SK-N-SH (cell line): ENCODE results near the gene MRPS17. TPM values are rescaled to one million over a fixed set of nuclear protein-coding genes. Genes with fewer than 3 reads are reported as not detected.

Source experiments
- CTCF ChIA-PET: fragments of 300-600, 350-600 bp; formaldehyde crosslinking; extraction: SDS; loops from one replicate; lab custom pipeline; 2021; lab: Yijun Ruan, JAX
- POLR2A ChIA-PET: fragments of 350-600 bp; sonication (Branson Sonifier 250); formaldehyde crosslinking; extraction: SDS; loops from one replicate; lab custom pipeline; 2020; ENCODE audit warnings: antibody characterized with exemption, inconsistent platforms; lab: Yijun Ruan, JAX
- DNase-seq: peaks from one replicate; pipeline ENCODE4 v3.0.0; 2012
- H2AFZ ChIP-seq: fragments of 200-600 bp; sonication (generic); 2 replicates; pipeline ENCODE4 v1.8.1; 2016; ENCODE audit warnings: antibody characterized with exemption, mild to moderate bottlenecking, low read depth
- H3F3A ChIP-seq: fragments of 200-600 bp; sonication (generic); replicated peaks from 2 replicates; pipeline ENCODE3; 2016; ENCODE audit warnings: antibody characterized with exemption, mild to moderate bottlenecking; ENCODE audit not compliant: insufficient read depth
- H3K27ac ChIP-seq, 2 experiments: fragments of 200-500 bp in 1 of 2; fragments of 200-600 bp in 1 of 2; sonication (Bioruptor generic) in 1 of 2; sonication (generic), shearing (Covaris generic) in 1 of 2; 2 replicates each; pipeline versions ENCODE4 v1.5.1 to v1.6.1; 2014 to 2016; ENCODE audit warnings: low read depth in 2 of 2, inconsistent platforms in 1 of 2, low read length in 1 of 2, mild to moderate bottlenecking in 1 of 2, mixed read lengths in 1 of 2
- H3K27me3 ChIP-seq: fragments of 200-600 bp; sonication (generic), shearing (Covaris generic); 2 replicates; pipeline ENCODE4 v1.6.1; 2016; ENCODE audit warnings: mixed run types; ENCODE audit not compliant: insufficient read depth
- H3K36me3 ChIP-seq, 2 experiments: fragments of 200-500 bp in 1 of 2; fragments of 200-600 bp in 1 of 2; sonication (Bioruptor generic) in 1 of 2; sonication (generic) in 1 of 2; replicated peaks in 1 of 2; 2 replicates each; pipeline versions ENCODE3 to v1.5.1; 2014 to 2016; ENCODE audit warnings: low read length in 1 of 2, mild to moderate bottlenecking in 1 of 2; ENCODE audit not compliant: insufficient read depth in 2 of 2, control insufficient read depth in 1 of 2
- H3K4me1 ChIP-seq, 2 experiments: fragments of 200-500 bp in 1 of 2; fragments of 200-600 bp in 1 of 2; sonication (Bioruptor generic) in 1 of 2; sonication (generic), shearing (Covaris generic) in 1 of 2; 2 replicates each; pipeline versions ENCODE4 v1.5.1 to v1.6.1; 2014 to 2016; ENCODE audit warnings: low read depth in 1 of 2, low read length in 1 of 2, mixed run types in 1 of 2; ENCODE audit not compliant: insufficient read depth in 2 of 2, control insufficient read depth in 1 of 2
- H3K4me2 ChIP-seq: fragments of 200-600 bp; sonication (generic), shearing (Covaris generic); 2 replicates; pipeline ENCODE4 v1.6.1; 2017; ENCODE audit warnings: mixed run types
- H3K4me3 ChIP-seq, 2 experiments: fragments of 200-500 bp in 1 of 2; fragments of 200-600 bp in 1 of 2; sonication (Bioruptor generic) in 1 of 2; sonication (generic), shearing (Covaris generic) in 1 of 2; 2 replicates each; pipeline versions ENCODE4 v1.5.1 to v1.8.1; 2014 to 2016; ENCODE audit warnings: low read depth in 2 of 2, inconsistent platforms in 1 of 2, low read length in 1 of 2, mild to moderate bottlenecking in 1 of 2, mixed read lengths in 1 of 2, moderate library complexity in 1 of 2
- H3K79me2 ChIP-seq: fragments of 200-600 bp; sonication (generic); 2 replicates; pipeline ENCODE4 v1.8.1; 2017; ENCODE audit warnings: mild to moderate bottlenecking; ENCODE audit not compliant: insufficient read depth
- H3K9ac ChIP-seq: fragments of 200-600 bp; sonication (generic); 2 replicates; pipeline ENCODE4 v1.6.1; 2017; ENCODE audit warnings: mixed run types
- H3K9me2 ChIP-seq: fragments of 200-600 bp; sonication (generic); 2 replicates; pipeline ENCODE4 v1.6.1; 2017; ENCODE audit warnings: mixed run types
- H3K9me3 ChIP-seq: fragments of 200-600 bp; sonication (generic); 2 replicates; pipeline ENCODE4 v1.6.1; 2017; ENCODE audit warnings: mixed run types, mild to moderate bottlenecking, moderate library complexity
- H4K20me1 ChIP-seq: fragments of 200-600 bp; sonication (generic); 2 replicates; pipeline ENCODE4 v1.6.1; 2017; ENCODE audit warnings: mild to moderate bottlenecking, mixed run types; ENCODE audit not compliant: insufficient read depth
- CTCF ChIP-seq: fragments of 200-600 bp; sonication (generic); IDR thresholded peaks from 2 replicates; pipeline ENCODE4 v1.6.1; 2017; ENCODE audit warnings: antibody characterized with exemption, mild to moderate bottlenecking, moderate library complexity
- ELF1 ChIP-seq: IDR thresholded peaks from 2 replicates; pipeline ENCODE4 v1.4.0; 2012
- FOXM1 ChIP-seq: IDR thresholded peaks from 2 replicates; pipeline ENCODE4 v1.4.0; 2012; ENCODE audit warnings: low read depth, mild to moderate bottlenecking
- GABPA ChIP-seq: IDR thresholded peaks from 2 replicates; pipeline ENCODE4 v1.4.0; 2012; ENCODE audit warnings: low read depth, mild to moderate bottlenecking
- IRF3 ChIP-seq: fragments of 150-350 bp; IDR thresholded peaks from 2 replicates; pipeline ENCODE4 v1.6.1; 2016; ENCODE audit warnings: mild to moderate bottlenecking, low read depth, low read length
- MXI1 ChIP-seq: IDR thresholded peaks from 2 replicates; pipeline ENCODE4 v1.6.1; 2012; ENCODE audit warnings: mild to moderate bottlenecking, low read depth, low read length, improper control_type of control experiment
- POLR2AphosphoS5 ChIP-seq: IDR thresholded peaks from 2 replicates; pipeline ENCODE4 v1.6.1; 2012; ENCODE audit warnings: low read depth, low read length
- RCOR1 ChIP-seq: fragments of 150-350 bp; IDR thresholded peaks from 2 replicates; pipeline ENCODE4 v1.6.1; 2017; ENCODE audit warnings: antibody characterized with exemption, low read length
- RXRA ChIP-seq: IDR thresholded peaks from 2 replicates; pipeline ENCODE4 v1.4.0; 2012; ENCODE audit warnings: low read depth, mild to moderate bottlenecking, borderline replicate concordance
- TAF1 ChIP-seq: IDR thresholded peaks from 2 replicates; pipeline ENCODE4 v1.6.1; 2012; ENCODE audit warnings: low read depth, mild to moderate bottlenecking, low read length, moderate library complexity, borderline replicate concordance
- TCF12 ChIP-seq: IDR thresholded peaks from 2 replicates; pipeline ENCODE4 v1.4.0; 2012
- TEAD4 ChIP-seq: IDR thresholded peaks from 2 replicates; pipeline ENCODE4 v1.4.0; 2012; ENCODE audit warnings: mild to moderate bottlenecking, borderline replicate concordance; ENCODE audit not compliant: insufficient read depth
- USF1 ChIP-seq: IDR thresholded peaks from 2 replicates; pipeline ENCODE4 v1.4.0; 2012; ENCODE audit warnings: low read depth, borderline replicate concordance
- USF2 ChIP-seq: fragments of 150-350 bp; IDR thresholded peaks from 2 replicates; pipeline ENCODE4 v1.6.1; 2017; ENCODE audit warnings: antibody characterized with exemption, low read length, low read depth, borderline replicate concordance
- YY1 ChIP-seq: IDR thresholded peaks from 2 replicates; pipeline ENCODE4 v1.4.0; 2012; ENCODE audit warnings: low read depth, mild to moderate bottlenecking
- ZBTB33 ChIP-seq: IDR thresholded peaks from 2 replicates; pipeline ENCODE4 v1.4.0; 2012; ENCODE audit warnings: low read depth, borderline replicate concordance
- WGBS: methylation state at CpG from one replicate; pipeline ENCODE4 v1.1.6; 2017; ENCODE audit warnings: low lambda C conversion rate; 5-methylcytosine and 5-hydroxymethylcytosine counted together
- polyA plus RNA-seq, 3 experiments: library from polyadenylated mRNA; depleted of rRNA; stranded (reverse); fragments of >200 nt; gene quantifications; 2 replicates each; pipeline ENCODE4 v1.2.3, GENCODE V29; 2012

Gene MRPS17
- polyA plus RNA-seq, 1 of the 3 experiments (the other 2 are of a cell fraction), result 17.4 TPM

- H3F3A ChIP-seq, result no peaks in the 10 kb centered on the region
- peaks cover 66% of the 10 kb centered on the region for H4K20me1 ChIP-seq
- H3K79me2 ChIP-seq, result peaks cover 81% of the 10 kb centered on the region
- no peak overlapping the region for H3K27ac ChIP-seq
- H3K4me3 ChIP-seq, result no peak overlapping the region
- TF ChIP-seq USF2 (no peak), CTCF (no peak), TCF12 (no peak), MXI1 (no peak), IRF3 (no peak), POLR2AphosphoS5 (no peak), TEAD4 (no peak), ZBTB33 (no peak), FOXM1 (no peak), RXRA (no peak), GABPA (no peak), TAF1 (no peak), ELF1 (no peak), RCOR1 (no peak), USF1 (no peak), YY1 (no peak)
- H2AFZ ChIP-seq, result no peak overlapping the region
- no peaks in the 10 kb centered on the region for H3K27me3 ChIP-seq
- POLR2A ChIA-PET, result no interaction called here
- no peaks in the 10 kb centered on the region for H3K9me3 ChIP-seq
- 97% methylated on average over 7 of the region's 7 CpGs for WGBS
- no peak overlapping the region for H3K9ac ChIP-seq
- no peak for DNase-seq
- CTCF ChIA-PET, result interaction anchor here (0.7 to 1.6 kb wide), 3 partner anchors 9 to 607 kb away, joined by 3 to 4 read pairs (median 4); no protein-coding TSS in a partner anchor
- no peaks in the 10 kb centered on the region for H3K9me2 ChIP-seq
- no peak overlapping the region for H3K4me2 ChIP-seq
- peaks cover 4% of the 10 kb centered on the region in 2 experiments; a peak in 3 of 4 replicates for H3K4me1 ChIP-seq
- H3K36me3 ChIP-seq, result peaks cover 8 to 16% of the 10 kb centered on the region in 2 experiments
Measured at GRCh38 chr7:55973747-55974250, 22.1 kb downstream of the MRPS17 start.
